ENCODE data around the gene CCDC90B. TPM values are rescaled to one million over a fixed set of nuclear protein-coding genes. Genes with fewer than 3 reads are reported as not detected.

The CCDC90B gene
- total and polyA plus RNA-seq, 2 of the 13 experiments (the other 11 are each of a cell fraction or from before 2014, with no cell fraction given): 17.1 to 46.1 TPM

- TF ChIP-seq E2F1 (CRISPR knock-in tag; IDR thresholded peaks at IDR 0.05) (no peak), KDM5A (IDR thresholded peaks at IDR 0.05; ENCODE audit: borderline replicate concordance, low read length) (no peak), ZNF546 (CRISPR knock-in tag; conservative IDR thresholded peaks at IDR 0.05) (no peak), ZBTB4 (CRISPR knock-in tag; IDR thresholded peaks at IDR 0.05; ENCODE audit: borderline replicate concordance) (no peak), ZMAT5 (CRISPR knock-in tag; IDR thresholded peaks at IDR 0.05; ENCODE audit: borderline replicate concordance, low read depth) (no peak), DR1 (CRISPR knock-in tag; IDR thresholded peaks at IDR 0.05) (no peak), HNRNPUL1 (IDR thresholded peaks at IDR 0.05; ENCODE audit: low read depth, low read length) (no peak), NFE2L2 (IDR thresholded peaks at IDR 0.05; ENCODE audit: low read length) (no peak), EZH2 (conservative IDR thresholded peaks at IDR 0.05; ENCODE audit: low read depth, low read length) (no peak), CHD4 (IDR thresholded peaks at IDR 0.05; ENCODE audit: borderline replicate concordance, low read length) (0 out of 2 replicates have a peak, but pooled peaks have one; percentile 42), ZNF275 (CRISPR knock-in tag; IDR thresholded peaks at IDR 0.05; ENCODE audit: borderline replicate concordance) (no peak), PLRG1 (conservative IDR thresholded peaks at IDR 0.05) (no peak), ZBTB1 (CRISPR knock-in tag; IDR thresholded peaks at IDR 0.05; ENCODE audit: borderline replicate concordance) (no peak), HINFP (CRISPR knock-in tag; IDR thresholded peaks at IDR 0.05; ENCODE audit: low read depth) (no peak), IKZF4 (CRISPR knock-in tag; IDR thresholded peaks at IDR 0.05; ENCODE audit: borderline replicate concordance, low read depth, not compliant biosample characterization) (no peak), SETDB1 (CRISPR knock-in tag; IDR thresholded peaks at IDR 0.05; ENCODE audit: borderline replicate concordance) (no peak), LRRFIP1 (CRISPR knock-in tag; conservative IDR thresholded peaks at IDR 0.05) (no peak)
These were observed 1.5 kb downstream of the CCDC90B start (continued) for GRCh38 chr11:83284501-83285150.

All from HepG2 (cell line).